GM12891 (cell line): ENCODE results near the gene RPS3.

Source experiments
- POLR2A ChIP-seq: IDR thresholded peaks from 2 replicates; pipeline ENCODE4 v1.6.1; 2011; ENCODE audit warnings: low read depth, low read length, control low read depth
- POLR2AphosphoS5 ChIP-seq: IDR thresholded peaks from 2 replicates; pipeline ENCODE4 v1.6.1; 2011; ENCODE audit warnings: low read depth, low read length, control low read depth

- TF ChIP-seq POLR2AphosphoS5 (no peak), POLR2A (no peak)
Observed at GRCh38 chr11:75445315-75445953, 46.1 kb downstream of the RPS3 start.
